B cell (primary cell): ENCODE results near the gene ILDR2. TPM values are rescaled to one million over a fixed set of nuclear protein-coding genes. Genes with fewer than 3 reads are reported as not detected.

ENCODE experiments used
- ATAC-seq: fragments of 200-7000 bp; cut with Tn5 transposase; one replicate; pipeline ENCODE4 v1.10.0; 2021; ENCODE audit warnings: low read depth, mild to moderate bottlenecking, moderate number of reproducible peaks, moderate library complexity
- CTCF ChIA-PET: fragments of 350-600 bp; sonication (Branson Sonifier 250); formaldehyde crosslinking; loops from one replicate; lab custom pipeline; 2021; ENCODE audit warnings: antibody characterized with exemption, inconsistent platforms; lab: Charles Lee
- POLR2A ChIA-PET: fragments of 350-600 bp; sonication (Branson Sonifier 250); formaldehyde crosslinking; loops from one replicate; lab custom pipeline; 2021; ENCODE audit warnings: antibody characterized with exemption; lab: Charles Lee
- DNase-seq: peaks from one replicate; pipeline ENCODE4 v3.0.0; 2013
- H2AFZ ChIP-seq: 2 replicates; pipeline ENCODE4 v1.6.1; 2012; ENCODE audit warnings: mild to moderate bottlenecking, low read depth, low read length; ENCODE audit not compliant: insufficient read depth, poor library complexity, severe bottlenecking
- H3K27ac ChIP-seq, 2 donors: 1 replicate in 1 of 2; 2 replicates in 1 of 2; pipeline ENCODE4 v1.5.1; 2012 to 2013; ENCODE audit warnings: low read length in 2 of 2, mild to moderate bottlenecking in 2 of 2, moderate library complexity in 1 of 2
- H3K27me3 ChIP-seq, 4 experiments: fragments of 200-600 bp in 1 of 4; sonication (generic) in 1 of 4; replicated peaks in 1 of 4; 1 replicate in 2 of 4; 2 replicates in 2 of 4; pipeline versions ENCODE4 v1.6.1 to v1.7.0; 2013 to 2016; ENCODE audit warnings: low read length in 3 of 4, mild to moderate bottlenecking in 2 of 4, mixed read lengths in 1 of 4, moderate library complexity in 1 of 4; ENCODE audit not compliant: insufficient read depth in 4 of 4, control insufficient read depth in 3 of 4; ENCODE audit errors: control extremely low read depth in 1 of 4
- H3K36me3 ChIP-seq, 2 experiments: replicated peaks in 1 of 2; 1 replicate in 1 of 2; 2 replicates in 1 of 2; pipeline versions ENCODE4 v1.6.1 to v1.7.1; 2013; ENCODE audit warnings: low read length in 1 of 2; ENCODE audit not compliant: insufficient read depth in 2 of 2, control insufficient read depth in 1 of 2; ENCODE audit errors: control extremely low read depth in 1 of 2, extremely low read depth in 1 of 2
- H3K4me1 ChIP-seq, 2 donors: fragments of 200-600 bp in 1 of 2; sonication (generic) in 1 of 2; 1 replicate in 1 of 2; 2 replicates in 1 of 2; pipeline versions ENCODE4 v1.5.1 to v1.6.1; 2013 to 2017; ENCODE audit warnings: low read length in 2 of 2; ENCODE audit not compliant: control insufficient read depth in 2 of 2, insufficient read depth in 2 of 2
- H3K4me2 ChIP-seq: replicated peaks from 2 replicates; pipeline ENCODE3; 2012; ENCODE audit warnings: mild to moderate bottlenecking, low read depth, low read length; ENCODE audit not compliant: poor library complexity, severe bottlenecking
- H3K4me3 ChIP-seq, 5 experiments: fragments of 200-600 bp in 1 of 5; sonication (generic) in 1 of 5; 1 replicate in 3 of 5; 2 replicates in 2 of 5; pipeline versions ENCODE4 v1.5.1 to v1.7.0; 2011 to 2016; ENCODE audit warnings: low read length in 4 of 5, mild to moderate bottlenecking in 4 of 5, low read depth in 2 of 5, control low read depth in 1 of 5, moderate library complexity in 1 of 5; ENCODE audit not compliant: insufficient read depth in 1 of 5; ENCODE audit errors: control extremely low read depth in 1 of 5, extremely low read depth in 1 of 5
- H3K79me2 ChIP-seq: fragments of 200-600 bp; sonication (generic); one replicate; pipeline ENCODE4 v1.6.0; 2016; ENCODE audit warnings: low read length; ENCODE audit not compliant: control insufficient read depth, insufficient read depth
- H3K9ac ChIP-seq: fragments of 200-600 bp; sonication (generic); 2 replicates; pipeline ENCODE4 v1.6.1; 2017; ENCODE audit warnings: mild to moderate bottlenecking, low read length, moderate library complexity
- H3K9me3 ChIP-seq, 3 donors: one replicate each; pipeline versions ENCODE4 v1.6.1 to v1.7.1; 2013; ENCODE audit warnings: low read length in 2 of 3; ENCODE audit not compliant: control insufficient read depth in 2 of 3, insufficient read depth in 1 of 3; ENCODE audit errors: control extremely low read depth in 1 of 3
- H4K20me1 ChIP-seq: 2 replicates; pipeline ENCODE4 v1.6.0; 2012; ENCODE audit warnings: mild to moderate bottlenecking, low read length; ENCODE audit not compliant: insufficient read depth, control insufficient read depth, poor library complexity, severe bottlenecking
- H3K27ac Mint-ChIP-seq: one replicate; pipeline ENCODE4 v1.8.0; 2021; ENCODE audit warnings: mixed read lengths
- H3K27me3 Mint-ChIP-seq: one replicate; pipeline ENCODE4 v1.8.0; 2021; ENCODE audit warnings: mixed read lengths
- H3K4me1 Mint-ChIP-seq: one replicate; pipeline ENCODE4 v1.8.0; 2021; ENCODE audit warnings: mixed read lengths
- H3K4me3 Mint-ChIP-seq: one replicate; pipeline ENCODE4 v1.8.0; 2021; ENCODE audit warnings: mixed read lengths
- H3K9me3 Mint-ChIP-seq: one replicate; pipeline ENCODE4 v1.8.0; 2022; ENCODE audit warnings: mixed read lengths; ENCODE audit not compliant: insufficient read depth
- EZH2 ChIP-seq: IDR thresholded peaks from 2 replicates; pipeline ENCODE4 v1.6.1; 2012; ENCODE audit warnings: borderline replicate concordance, low read depth, mild to moderate bottlenecking, moderate library complexity, low read length; ENCODE audit not compliant: insufficient read depth, poor library complexity, severe bottlenecking
- WGBS: methylation state at CpG from one replicate; pipeline ENCODE4 v1.1.5; 2013; ENCODE audit warnings: missing lambda C conversion rate; ENCODE audit not compliant: insufficient coverage; 5-methylcytosine and 5-hydroxymethylcytosine counted together
- intact Hi-C: fragments of 100-400 bp; cut with micrococcal nuclease; formaldehyde crosslinking; loops from one replicate; pipeline ENCODE4 v1.10.0; 2022
- polyA plus RNA-seq: library from polyadenylated mRNA; depleted of rRNA; stranded (reverse); fragments of >200 nt; gene quantifications from 2 replicates; pipeline ENCODE4 v1.2.3, GENCODE V29; 2012
- total RNA-seq, 2 donors: library from RNA; stranded (reverse); fragments of 120-200 nt in 1 of 2; gene quantifications; 1 replicate in 1 of 2; 2 replicates in 1 of 2; pipeline versions ENCODE4 v1.2.3 to v1.2.4, GENCODE V29; 2013 to 2022
- TF ChIP-seq, protein P1 (sequence below): fragments of 200-600 bp; IDR thresholded peaks from one replicate; pipeline ENCODE4 v1.8.0; 2022; ENCODE audit warnings: antibody characterized with exemption, mild to moderate bottlenecking

ILDR2 gene
- total and polyA plus RNA-seq, 2 donors (not counting 1 experiment from before 2014, with no cell fraction given) = 0.01 TPM; not detected in 1

DNA sequence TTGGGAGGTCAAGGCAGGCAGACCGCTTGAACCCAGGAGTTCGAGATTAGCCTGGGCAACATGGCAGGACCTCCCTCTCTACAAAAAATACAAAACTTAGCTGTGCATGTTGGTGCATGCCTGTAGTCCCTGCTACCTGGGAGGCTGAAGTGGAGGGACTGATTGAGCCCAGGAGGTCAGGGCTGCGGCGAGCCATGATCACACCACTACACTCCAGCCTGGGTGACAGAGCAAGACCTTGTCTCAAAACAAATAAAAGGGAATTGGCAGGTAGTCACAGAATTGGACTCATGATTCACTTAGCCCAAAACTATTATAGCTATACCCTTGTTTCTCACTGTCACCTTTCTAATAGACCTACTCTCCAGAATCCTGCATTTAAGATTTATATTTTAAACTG is 104.8 kb downstream of the ILDR2 start:
- Histone ChIP-seq H3K36me3 (peaks cover 5 to 18% of the 10 kb centered on the region in 2 experiments), H3K4me3 (no peak overlapping the region), H3K79me2 (peaks cover 58% of the 10 kb centered on the region), H3K9ac (no peak overlapping the region), H3K27ac (no peak overlapping the region), H3K4me2 (no peak overlapping the region), H3K4me1 (peaks cover 6 to 8% of the 10 kb centered on the region in 2 donors), H3K27me3 (no peaks in the 10 kb centered on the region), H2AFZ (no peak overlapping the region), H3K9me3 (no peaks in the 10 kb centered on the region), H4K20me1 (peaks cover 13% of the 10 kb centered on the region)
- DNase-seq (no peak), ATAC-seq (no peak)
- no peaks in the 10 kb centered on the region for H3K27me3 Mint-ChIP-seq
- intact Hi-C loops = no loop called here
- no peak overlapping the region for H3K4me3 Mint-ChIP-seq
- whole genome bisulfite sequencing = 100% methylated on average over 2 of the region's 4 CpGs
- no peaks in the 10 kb centered on the region for H3K9me3 Mint-ChIP-seq
- H3K27ac Mint-ChIP-seq = no peak overlapping the region
- POLR2A ChIA-PET = no interaction called here
- no peak for TF ChIP-seq EZH2
- H3K4me1 Mint-ChIP-seq = peaks cover 29% of the 10 kb centered on the region
- CTCF ChIA-PET = no interaction called here

DNA sequence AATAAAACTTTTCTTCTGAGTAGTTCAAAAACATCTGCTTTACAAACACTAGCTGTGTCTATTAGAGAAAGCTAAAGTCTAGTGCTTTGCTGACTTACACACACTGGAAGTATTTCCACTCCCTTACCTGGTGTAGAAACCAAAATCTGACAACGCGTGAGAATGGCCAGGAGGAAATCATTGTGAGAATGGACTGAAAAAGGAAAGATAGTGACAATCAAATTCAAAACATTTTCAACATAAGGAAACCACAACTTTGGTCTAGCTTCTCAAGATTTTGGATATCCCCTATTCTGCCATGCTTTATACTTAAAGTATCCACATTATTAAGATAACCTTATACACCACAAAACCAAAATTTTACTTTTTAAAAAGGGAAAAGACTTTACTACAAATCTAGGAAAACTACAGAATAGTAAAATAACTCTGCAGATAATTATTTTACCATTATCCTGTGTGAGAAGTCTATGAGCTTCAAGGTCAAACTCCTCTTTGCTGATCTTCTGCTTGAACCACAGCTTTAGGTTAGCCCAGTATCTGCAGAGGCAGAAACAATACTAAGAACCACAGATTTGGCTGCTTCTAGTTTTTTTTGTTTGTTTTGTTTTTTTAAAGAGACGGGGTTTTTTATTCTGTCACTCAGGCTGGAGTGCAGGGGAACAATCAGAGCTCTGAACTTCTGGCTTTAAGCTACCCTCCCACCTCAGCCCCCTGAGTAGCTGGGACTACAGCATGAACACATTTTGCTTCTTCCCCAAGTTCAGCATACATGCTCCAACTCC is 105.8 kb downstream of the ILDR2 start:
- no peak overlapping the region for H3K27ac Mint-ChIP-seq
- no peak for TF ChIP-seq EZH2
- TF ChIP-seq, protein P1, sequence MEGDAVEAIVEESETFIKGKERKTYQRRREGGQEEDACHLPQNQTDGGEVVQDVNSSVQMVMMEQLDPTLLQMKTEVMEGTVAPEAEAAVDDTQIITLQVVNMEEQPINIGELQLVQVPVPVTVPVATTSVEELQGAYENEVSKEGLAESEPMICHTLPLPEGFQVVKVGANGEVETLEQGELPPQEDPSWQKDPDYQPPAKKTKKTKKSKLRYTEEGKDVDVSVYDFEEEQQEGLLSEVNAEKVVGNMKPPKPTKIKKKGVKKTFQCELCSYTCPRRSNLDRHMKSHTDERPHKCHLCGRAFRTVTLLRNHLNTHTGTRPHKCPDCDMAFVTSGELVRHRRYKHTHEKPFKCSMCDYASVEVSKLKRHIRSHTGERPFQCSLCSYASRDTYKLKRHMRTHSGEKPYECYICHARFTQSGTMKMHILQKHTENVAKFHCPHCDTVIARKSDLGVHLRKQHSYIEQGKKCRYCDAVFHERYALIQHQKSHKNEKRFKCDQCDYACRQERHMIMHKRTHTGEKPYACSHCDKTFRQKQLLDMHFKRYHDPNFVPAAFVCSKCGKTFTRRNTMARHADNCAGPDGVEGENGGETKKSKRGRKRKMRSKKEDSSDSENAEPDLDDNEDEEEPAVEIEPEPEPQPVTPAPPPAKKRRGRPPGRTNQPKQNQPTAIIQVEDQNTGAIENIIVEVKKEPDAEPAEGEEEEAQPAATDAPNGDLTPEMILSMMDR = no peak
- POLR2A ChIA-PET = interaction anchor here (0.5 to 0.8 kb wide), 2 partner anchors 8 to 175 kb away, joined by 3 to 5 read pairs; no protein-coding TSS in a partner anchor

More for the DNA sequence above, 105.8 kb downstream of the ILDR2 start:
- no peaks in the 10 kb centered on the region for H3K9me3 ChIP-seq
- no peaks in the 10 kb centered on the region for H3K27me3 Mint-ChIP-seq
- H3K9ac ChIP-seq = no peak overlapping the region
- no peak overlapping the region for H3K4me3 ChIP-seq
- no peak overlapping the region for H3K4me3 Mint-ChIP-seq
- peaks cover 47% of the 10 kb centered on the region for H3K79me2 ChIP-seq
- H3K27me3 ChIP-seq = no peaks in the 10 kb centered on the region
- ATAC-seq (no peak), DNase-seq (no peak)
- H4K20me1 ChIP-seq = peaks cover 13% of the 10 kb centered on the region
- intact Hi-C loops = no loop called here
- H3K4me1 ChIP-seq = no peaks in the 10 kb centered on the region
- H3K9me3 Mint-ChIP-seq = no peaks in the 10 kb centered on the region
- WGBS = no CpG with 5 or more reads among the region's 3 CpGs
- peaks cover 19% of the 10 kb centered on the region for H3K4me1 Mint-ChIP-seq
- no peak overlapping the region for H2AFZ ChIP-seq
- CTCF ChIA-PET = interaction anchor here (1.5 kb wide), 1 partner anchor 40 kb away, joined by 3 read pairs; no protein-coding TSS in a partner anchor
- no peak overlapping the region for H3K27ac ChIP-seq
- peaks cover 7 to 25% of the 10 kb centered on the region in 2 experiments for H3K36me3 ChIP-seq
- H3K4me2 ChIP-seq = no peak overlapping the region
